GM19324 (cell line): ENCODE results near the gene CDKL5.
"Not testable (repeated sequence)": the region's sequence is repeated elsewhere in the genome, so short reads cannot be mapped to it uniquely, and the experiment has no call there.

ENCODE experiments used
- ATAC-seq: cut with Tn5 transposase; IDR thresholded peaks from one replicate; pipeline ENCODE4 v1.9.1; 2021; ENCODE audit warnings: mild to moderate bottlenecking, moderate library complexity; ENCODE audit not compliant: unreplicated experiment, low FRiP score

Gene CDKL5

DNA sequence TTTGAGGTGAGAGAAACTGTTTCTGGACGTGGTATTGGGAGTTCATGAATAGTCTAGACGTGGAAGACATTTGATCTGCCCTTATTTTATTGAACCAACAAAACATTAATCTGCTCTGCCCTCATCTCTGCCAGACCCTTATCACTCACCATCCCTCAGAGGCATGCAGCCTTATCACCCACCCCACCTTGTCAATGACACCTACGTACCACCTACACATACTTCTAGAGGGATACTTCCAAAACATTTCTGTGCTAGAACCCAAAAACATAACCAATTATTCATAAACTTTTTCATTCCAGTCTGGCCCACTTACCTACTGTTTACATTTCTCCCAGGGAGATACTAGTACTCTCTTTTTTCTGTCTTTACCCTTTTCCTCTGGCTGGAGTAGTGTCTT, 141.3 kb downstream of the CDKL5 start:
- ATAC-seq, result no peak

DNA sequence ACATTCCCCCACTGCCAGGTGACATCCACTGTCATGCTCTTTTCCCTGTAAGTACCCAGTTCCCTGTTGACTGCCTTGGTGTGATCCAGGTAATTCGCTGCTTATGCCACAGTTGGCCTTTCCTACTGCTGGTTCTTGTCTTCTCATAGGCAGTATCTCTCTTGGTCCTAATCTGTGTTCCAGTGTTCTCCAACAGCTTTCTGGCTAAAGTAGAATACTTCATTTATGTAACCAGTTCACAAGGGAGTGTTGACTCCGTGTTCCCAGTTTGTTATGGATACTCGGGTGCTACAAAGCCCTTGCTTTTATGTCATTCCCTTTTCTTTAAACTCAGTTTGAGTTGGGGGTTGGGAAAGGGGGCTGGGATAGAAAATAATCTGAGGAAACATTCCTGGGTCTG, 148.1 kb downstream of the CDKL5 start:
- ATAC-seq, result no peak

DNA sequence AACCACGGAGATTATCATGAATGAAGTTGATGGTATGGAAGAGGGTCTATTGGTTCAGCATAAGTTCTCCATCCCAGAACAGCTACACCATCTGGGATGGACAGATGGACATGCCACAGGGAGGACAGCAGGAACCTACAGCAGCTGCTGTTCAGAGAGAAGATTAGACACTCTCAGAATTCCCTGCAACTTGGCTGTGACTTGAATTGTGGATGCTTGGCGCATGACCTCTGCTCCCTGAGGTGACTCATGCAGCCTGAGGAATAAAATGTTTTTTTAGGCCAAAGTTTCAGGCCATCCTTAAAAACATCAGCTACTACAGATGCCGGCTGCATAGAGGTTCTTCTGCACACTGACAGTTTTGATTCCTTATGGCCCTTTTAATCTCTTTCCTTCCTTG, 149.2 kb downstream of the CDKL5 start:
- no peak for ATAC-seq

DNA sequence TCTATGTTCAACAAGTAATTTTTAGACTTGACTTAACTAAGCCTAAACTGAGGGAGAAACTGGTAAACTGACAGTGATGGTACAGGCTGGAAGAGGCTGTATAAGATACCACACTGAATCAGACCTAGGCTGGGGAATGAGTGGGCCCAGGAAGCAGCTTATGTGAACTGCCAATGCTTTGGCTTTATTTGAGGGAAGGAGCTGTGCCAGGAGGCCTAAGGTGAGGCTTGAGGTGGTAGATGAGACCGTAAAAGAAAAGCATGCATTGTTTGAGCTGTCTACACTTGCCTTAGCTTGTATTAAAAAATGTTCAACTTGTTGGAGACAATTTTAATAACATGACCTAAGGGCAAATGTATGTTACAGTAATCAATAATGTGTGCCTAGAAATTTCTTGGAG, 150.3 kb downstream of the CDKL5 start:
- ATAC-seq, result no peak

DNA sequence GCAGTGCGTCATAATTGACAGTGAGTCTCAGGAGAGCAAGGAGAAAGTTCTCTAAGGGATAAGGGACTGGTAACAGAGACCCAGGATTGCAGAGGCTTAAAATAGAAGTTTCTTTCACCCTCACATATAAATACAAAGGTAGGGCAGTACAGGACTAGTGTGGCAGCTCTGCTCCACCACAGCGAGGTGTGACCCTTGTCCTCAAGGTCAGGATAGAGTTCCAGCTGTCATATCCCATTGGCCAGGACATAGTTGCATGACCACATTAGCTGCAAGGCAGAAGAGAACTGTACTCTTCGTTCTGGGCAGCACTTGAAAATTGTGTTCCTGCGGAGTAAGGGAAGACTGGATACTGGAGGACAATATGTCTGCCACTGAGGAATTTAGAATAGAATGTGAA, 152.0 kb downstream of the CDKL5 start:
- ATAC-seq, result no peak

DNA sequence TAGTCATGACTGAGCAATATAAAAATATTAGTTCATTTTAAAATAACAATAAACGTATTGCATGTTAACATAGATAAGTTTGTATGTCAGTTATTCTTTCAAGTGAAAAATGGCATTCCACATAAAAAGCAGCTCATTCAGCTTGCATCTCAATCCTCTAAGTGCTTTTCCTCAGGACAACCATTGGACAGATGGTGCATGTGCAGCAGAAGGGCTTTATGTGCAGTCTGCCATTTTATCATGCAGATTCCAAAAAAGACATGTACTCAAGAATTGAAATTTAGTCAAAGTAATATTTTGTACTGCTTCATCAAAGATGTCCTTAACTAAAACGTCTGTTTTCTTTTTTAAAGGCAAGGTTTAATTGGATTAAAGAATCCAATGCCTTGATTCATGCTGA, 153.1 kb downstream of the CDKL5 start:
- ATAC-seq, result no peak

DNA sequence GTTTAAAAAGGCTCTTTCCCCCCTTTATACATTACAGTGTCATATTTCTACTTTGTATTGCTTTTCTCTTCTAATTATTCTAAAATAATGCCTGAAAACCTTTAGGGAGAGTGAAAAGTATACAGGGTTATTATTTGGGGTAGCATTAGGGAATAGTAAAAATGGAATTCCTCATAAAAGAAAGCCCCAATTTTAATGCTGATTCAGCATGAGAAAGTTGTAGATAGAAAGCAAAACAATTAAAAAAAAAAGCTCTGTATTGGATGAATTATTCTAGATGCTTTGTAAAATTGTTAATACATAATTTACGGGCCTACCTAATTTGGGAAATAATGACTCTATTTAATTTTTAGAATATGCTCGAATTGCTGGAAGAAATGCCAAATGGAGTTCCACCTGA, 154.1 kb downstream of the CDKL5 start:
- no peak for ATAC-seq

DNA sequence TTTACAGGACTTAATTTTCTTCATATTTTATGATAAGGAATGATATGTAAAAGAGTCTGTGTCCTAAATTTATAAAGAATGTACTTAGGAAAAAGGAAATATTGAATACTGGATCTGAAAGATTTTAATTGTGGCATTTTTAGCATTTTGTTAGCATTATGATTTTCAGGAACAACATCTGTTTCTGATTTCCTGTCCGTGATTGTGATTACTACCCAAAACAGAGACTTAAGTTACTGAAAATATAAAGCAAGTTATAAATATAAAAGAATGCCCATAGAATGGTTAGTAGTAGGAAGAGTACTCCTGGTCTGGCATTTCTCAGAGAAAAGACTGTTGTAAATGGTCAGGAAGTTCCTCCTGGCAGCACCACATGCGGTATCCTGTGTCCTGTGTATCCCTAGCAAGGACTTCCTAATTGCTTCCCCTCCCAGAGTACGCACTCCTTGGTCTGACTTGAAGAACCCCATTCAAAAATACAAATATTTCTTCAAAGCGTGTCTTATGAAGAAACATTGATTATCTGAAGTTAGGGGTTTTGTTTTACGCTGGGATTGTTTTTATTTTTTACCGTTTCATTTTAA, 157.6 kb downstream of the CDKL5 start:
- ATAC-seq, result no peak

DNA sequence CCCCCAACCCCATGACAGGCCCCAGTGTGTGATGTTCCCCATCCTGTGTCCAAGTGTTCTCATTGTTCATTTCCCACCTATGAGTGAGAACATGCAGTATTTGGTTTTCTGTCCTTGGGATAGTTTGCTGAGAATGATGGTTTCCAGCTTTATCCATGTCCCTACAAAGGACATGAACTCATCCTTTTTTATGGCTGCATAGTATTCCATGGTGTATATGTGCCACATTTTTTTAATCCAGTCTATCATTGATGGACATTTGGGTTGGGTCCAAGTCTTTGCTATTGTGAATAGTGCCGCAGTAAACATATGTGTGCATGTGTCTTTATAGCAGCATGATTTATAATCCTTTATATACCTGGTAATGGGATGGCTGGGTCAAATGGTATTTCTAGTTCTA, 163.9 kb downstream of the CDKL5 start:
- ATAC-seq, result not testable (repeated sequence)

DNA sequence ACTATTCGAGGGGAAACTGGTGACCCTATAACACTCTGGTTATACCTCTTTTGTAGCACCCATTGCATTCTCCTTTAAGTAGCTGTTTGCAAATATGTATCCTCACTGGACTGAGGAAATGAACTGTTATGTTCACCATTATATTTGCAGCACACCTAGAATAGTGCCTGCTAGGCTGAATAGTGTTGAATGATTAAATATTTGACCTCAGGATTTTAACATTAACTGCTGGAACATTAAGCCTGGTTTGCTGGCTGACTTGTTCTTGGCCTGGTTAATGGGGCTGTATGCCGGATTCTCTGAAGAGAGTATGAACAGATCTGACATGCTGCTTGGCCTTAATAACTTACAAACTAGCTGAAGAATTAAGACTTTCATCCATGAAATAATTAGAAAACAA, 166.4 kb downstream of the CDKL5 start:
- ATAC-seq, result no peak

DNA sequence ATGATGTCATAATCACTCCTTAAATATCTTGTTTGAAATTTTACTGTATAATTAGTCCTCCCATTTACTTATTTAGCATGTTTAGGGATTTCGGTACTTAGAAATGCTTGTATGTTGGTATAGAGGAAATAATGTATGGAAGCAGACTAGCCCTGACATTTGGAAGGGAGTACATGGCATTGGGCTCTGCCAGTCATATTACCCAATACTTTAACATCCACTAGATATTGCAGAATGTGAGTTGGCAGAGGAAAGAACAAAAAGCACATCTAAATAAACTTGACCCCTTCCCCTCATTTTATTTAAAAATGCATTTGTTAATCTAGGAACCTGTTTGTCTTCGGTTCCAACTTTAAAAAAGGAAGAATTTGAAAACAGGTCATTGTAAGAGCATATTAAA, 168.7 kb downstream of the CDKL5 start:
- no peak for ATAC-seq

DNA sequence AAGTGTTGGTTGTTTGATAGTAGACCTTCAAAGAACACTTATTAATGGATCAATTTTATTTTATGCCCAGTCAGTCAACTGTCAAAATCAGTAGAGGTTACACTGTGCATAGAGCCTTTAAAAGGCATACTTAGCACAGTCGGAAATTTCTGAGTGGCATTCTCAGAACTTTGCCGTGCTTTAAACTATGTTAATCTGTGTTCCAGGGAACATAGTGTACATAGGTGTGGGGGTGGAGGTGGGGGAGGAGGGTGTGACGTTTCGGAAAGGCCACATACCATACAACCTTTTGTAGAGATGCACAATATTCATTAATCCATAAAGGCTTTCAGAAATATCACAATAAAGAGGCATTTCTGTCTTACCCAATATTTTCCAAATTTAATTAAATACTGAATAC, 170.7 kb downstream of the CDKL5 start:
- no peak for ATAC-seq

DNA sequence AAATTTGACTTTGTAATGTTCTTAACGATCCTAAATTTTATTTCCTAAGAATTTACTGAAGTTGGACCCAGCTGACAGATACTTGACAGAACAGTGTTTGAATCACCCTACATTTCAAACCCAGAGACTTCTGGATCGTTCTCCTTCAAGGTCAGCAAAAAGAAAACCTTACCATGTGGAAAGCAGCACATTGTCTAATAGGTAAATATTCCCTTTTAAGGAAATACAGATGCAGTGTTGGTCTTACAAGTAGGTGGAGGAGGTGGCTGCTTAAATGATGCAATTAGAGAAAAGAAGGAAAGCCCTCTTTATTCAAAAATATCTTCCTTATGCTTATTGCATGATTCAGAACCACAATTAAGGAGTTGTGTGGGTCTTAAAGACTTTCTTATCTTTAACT, 173.0 kb downstream of the CDKL5 start:
- no peak for ATAC-seq

DNA sequence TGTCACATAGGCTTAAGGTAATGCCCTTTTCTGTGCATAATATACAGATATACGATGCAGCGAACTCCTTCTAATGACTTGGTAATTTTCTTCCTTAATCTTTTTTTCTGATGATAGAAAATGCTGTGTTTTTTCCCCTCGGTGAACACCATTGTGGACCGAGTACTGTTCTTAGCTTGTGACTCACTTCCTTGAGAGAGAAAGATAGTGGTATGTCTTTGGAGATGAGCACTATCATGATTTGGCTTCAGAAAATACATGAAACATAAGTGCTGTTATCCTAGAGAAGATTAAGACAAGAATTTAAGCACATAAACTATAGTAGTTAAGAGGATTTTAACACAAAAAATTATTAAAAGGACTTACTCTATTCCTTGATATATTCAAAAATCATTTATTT, 182.6 kb downstream of the CDKL5 start:
- no peak for ATAC-seq

DNA sequence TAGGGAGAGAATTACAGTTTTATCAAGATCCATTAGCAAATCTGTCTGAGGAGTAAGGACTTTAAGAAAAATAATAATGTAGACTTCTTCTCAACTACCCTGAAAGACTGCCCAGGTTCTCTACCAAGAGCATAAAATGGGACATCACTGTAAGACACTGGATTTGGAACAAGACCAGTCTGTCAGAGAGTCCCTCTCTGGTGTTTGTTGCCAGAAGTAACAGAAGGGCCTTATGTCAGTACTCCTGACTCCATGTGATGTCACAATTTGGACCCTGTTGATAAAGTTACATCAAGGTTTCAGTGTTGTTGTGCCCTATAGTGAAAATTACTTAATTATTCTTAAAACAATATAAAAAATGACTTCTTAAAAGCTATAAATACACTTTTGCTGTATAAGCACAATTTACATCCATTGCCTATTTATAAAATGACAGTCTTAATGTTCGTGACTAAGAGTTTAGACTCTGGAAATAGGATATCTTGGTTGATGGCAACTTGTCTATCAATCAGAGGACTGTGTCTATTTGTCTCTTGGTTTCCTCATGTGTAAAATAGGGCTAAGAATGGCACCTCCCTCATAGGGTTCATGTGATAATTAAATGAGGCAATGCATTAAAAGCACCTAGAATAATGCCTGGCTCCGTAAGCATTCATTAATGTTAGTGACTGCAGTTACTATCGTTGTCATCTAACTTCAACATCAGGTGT, 188.7 kb downstream of the CDKL5 start:
- no peak for ATAC-seq

DNA sequence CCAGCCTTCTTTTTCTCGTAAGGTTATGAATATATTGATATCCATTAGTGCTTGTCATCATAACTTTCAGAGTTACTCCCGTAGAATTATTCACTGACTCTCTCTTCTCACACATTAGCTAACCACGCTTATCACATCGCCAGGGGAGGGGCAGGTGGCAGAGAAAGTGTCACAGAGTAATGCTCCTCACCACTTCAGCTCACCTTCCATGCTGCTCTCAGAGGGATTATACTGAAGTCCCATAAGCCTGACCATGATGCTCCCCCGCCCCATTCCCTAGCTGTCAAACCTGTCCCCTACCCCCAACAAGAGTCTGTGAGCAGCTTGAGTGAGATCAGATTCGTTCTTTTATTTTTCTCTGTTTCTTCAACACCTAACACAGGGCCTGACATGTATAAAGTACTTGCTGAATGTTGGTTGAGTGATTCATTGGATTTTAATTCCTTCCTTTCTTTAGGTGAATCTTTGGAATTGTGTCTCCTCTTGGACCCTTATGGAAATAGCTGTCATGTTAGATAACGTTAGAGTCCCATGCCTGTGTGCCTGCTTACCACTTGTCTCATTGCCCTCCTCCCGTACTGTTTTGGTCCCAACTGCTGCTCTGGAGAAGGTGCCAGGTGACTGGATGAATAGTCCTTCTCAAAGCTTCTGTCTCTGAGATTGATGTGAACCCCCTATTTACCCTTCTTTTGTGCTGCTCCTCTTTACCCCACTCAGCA, 191.4 kb downstream of the CDKL5 start:
- ATAC-seq, result no peak

DNA sequence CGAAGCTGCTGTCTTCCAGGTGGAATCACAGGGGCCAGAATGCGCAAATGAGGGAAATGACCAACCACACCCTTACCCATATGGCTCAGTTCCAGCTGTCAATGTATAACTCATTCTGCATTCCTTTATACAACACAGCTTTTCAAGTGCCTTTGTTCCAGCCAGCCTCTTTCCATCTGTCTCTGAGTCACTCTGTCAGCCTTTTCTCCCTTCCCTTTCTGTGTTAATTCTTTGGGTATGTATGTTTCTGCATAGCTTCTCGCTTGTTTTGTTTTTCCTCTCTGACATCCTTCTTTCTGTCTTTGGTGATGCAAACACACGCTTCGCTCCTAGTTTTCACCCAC, 192.0 kb downstream of the CDKL5 start:
- ATAC-seq, result no peak

DNA sequence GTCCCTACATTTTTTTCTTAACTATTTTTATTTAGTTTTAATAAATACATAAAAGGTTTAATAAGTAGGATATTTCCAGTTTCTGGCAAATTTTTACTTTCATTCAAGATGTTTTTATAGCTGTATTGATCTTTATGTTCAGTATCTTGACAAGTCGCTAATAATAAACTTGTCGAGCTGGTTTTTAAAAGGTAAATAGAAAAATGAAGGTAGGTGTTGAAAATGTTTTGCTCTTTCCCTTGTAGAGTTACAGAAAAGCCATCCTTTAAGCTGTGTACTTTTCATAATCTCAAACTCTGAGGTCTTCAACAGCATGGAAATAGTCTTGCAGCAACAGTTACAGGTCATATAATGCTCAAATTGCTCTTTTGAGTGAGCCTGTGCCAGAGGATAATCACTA, 193.9 kb downstream of the CDKL5 start:
- no peak for ATAC-seq

DNA sequence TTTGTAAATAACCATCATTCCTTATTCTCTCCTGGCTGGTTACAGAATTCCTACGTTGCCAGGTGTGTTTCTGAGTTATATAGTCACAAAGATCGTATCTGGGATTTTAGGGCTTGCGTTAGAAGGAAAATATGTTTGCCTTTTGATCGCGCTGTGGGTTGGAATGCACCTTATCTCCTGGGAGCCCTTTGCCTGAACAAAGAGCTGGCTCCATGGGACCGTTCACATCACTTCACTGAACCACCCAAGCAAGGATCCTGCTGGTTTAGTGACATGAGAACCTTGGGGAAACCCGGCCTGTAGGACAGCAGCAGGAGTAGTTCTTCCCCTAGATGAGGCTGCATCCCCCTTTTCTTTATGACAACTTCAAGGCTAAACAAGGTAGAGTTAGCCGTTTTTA, 194.9 kb downstream of the CDKL5 start:
- ATAC-seq, result no peak

DNA sequence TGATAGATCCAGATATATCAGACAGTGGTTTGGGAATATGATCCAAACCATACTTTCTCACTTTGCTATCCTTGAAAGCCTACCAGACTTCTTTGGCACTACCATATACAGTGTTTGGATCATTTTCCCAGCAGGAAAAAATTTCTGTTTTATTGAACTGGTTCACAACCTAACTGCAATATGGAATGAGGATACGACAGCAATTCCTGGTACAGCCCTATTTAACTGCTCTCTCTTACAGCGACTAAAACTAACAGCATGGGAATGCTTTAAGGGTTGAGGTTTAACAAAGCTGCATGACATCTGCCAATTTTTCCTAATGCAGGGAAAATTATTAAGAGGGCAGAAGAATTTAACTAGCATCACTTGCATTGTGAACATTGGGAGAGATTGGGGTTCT, 199.2 kb downstream of the CDKL5 start:
- ATAC-seq, result no peak

DNA sequence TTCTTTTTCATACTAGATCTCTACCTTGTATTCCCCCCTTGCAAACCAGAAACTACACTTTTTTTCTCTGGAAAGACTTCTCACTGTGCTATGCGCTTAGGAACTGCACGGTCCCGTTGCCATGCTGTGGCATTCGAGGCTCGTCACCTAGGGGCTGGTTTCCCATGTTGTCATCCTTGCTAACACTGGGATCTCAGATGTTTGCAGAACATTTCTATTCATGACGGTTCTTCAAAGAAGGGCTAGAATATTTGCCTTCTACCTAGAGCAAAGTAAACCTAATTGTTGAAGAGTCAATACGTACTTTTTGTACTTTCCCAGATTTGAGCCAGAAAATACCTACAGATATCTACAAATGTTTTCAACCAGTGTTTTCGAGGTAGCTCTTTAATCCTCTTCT, 205.5 kb downstream of the CDKL5 start:
- no peak for ATAC-seq

DNA sequence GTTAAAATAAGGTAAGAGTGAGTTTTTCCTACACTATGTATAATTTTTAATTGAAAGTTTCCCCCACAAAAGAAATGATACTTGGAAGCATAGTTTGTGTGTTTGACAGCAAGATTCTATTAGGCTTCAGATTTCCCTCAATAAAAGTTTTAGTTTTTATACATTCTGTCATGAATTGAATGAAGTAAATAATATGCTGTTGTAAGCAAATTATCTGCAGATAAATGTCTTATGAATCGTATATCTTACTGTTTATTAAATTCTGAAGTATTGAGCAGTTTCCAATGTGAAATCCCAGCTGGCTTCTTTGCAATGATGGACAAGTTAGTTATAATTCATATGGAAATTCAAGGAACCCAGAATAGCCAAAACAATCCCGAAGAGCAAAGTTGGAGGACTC, 213.0 kb downstream of the CDKL5 start:
- no peak for ATAC-seq
